Glutamatergic neuron (in vitro differentiated cells): ENCODE measurements around the gene INSC. TPM values are rescaled to one million over a fixed set of nuclear protein-coding genes. Genes with fewer than 3 reads are reported as not detected.

Experiments used
- DNase-seq: peaks from one replicate; pipeline ENCODE4 v3.0.0; 2022
- H3K27ac Mint-ChIP-seq: one replicate; pipeline ENCODE4 v1.8.0; 2020; ENCODE audit warnings: mild to moderate bottlenecking, mixed read lengths, inconsistent platforms; ENCODE audit not compliant: unreplicated experiment
- H3K27me3 Mint-ChIP-seq: one replicate; pipeline ENCODE4 v1.8.0; 2020; ENCODE audit warnings: mild to moderate bottlenecking, moderate library complexity, mixed read lengths, inconsistent platforms; ENCODE audit not compliant: unreplicated experiment
- H3K36me3 Mint-ChIP-seq: one replicate; pipeline ENCODE4 v1.8.0; 2020; ENCODE audit warnings: mild to moderate bottlenecking, mixed read lengths, inconsistent platforms; ENCODE audit not compliant: unreplicated experiment
- H3K4me1 Mint-ChIP-seq: one replicate; pipeline ENCODE4 v1.8.0; 2020; ENCODE audit warnings: mild to moderate bottlenecking, low read depth, mixed read lengths, inconsistent platforms; ENCODE audit not compliant: unreplicated experiment
- H3K4me3 Mint-ChIP-seq: one replicate; pipeline ENCODE4 v1.8.0; 2020; ENCODE audit warnings: mild to moderate bottlenecking, mixed read lengths, inconsistent platforms; ENCODE audit not compliant: unreplicated experiment
- H3K9me3 Mint-ChIP-seq: one replicate; pipeline ENCODE4 v1.8.0; 2020; ENCODE audit warnings: mild to moderate bottlenecking, moderate library complexity, mixed read lengths, inconsistent platforms; ENCODE audit not compliant: unreplicated experiment
- CTCF ChIP-seq: fragments of 200-600 bp; sonication (generic); IDR thresholded peaks from one replicate; pipeline ENCODE4 v1.5.0; 2021; ENCODE audit not compliant: partially characterized antibody, unreplicated experiment
- total RNA-seq: library from RNA; stranded (reverse); fragmentation: NEBNext Ultra II Directional; extraction: Animal tissue kit (Norgen Biotek cat#: 25700); gene quantifications from one replicate; pipeline ENCODE4 v1.2.1, GENCODE V29; 2021; ENCODE audit not compliant: unreplicated experiment

INSC gene
- total RNA-seq, 1 donor from 2014 or later: not detected

- H3K27ac Mint-ChIP-seq: no peak overlapping the region
- TF ChIP-seq CTCF: no peak
- H3K9me3 Mint-ChIP-seq: no peaks in the 10 kb centered on the region
- no peaks in the 10 kb centered on the region for H3K27me3 Mint-ChIP-seq
- no peak overlapping the region for H3K4me3 Mint-ChIP-seq
- H3K4me1 Mint-ChIP-seq: no peaks in the 10 kb centered on the region
- H3K36me3 Mint-ChIP-seq: no peaks in the 10 kb centered on the region
- DNase-seq: no peak
Observed at GRCh38 chr11:15170698-15171097, 56.0 kb downstream of the INSC start.

- Mint-ChIP-seq H3K4me3 (no peak overlapping the region), H3K27me3 (no peaks in the 10 kb centered on the region), H3K9me3 (no peaks in the 10 kb centered on the region), H3K4me1 (no peaks in the 10 kb centered on the region), H3K27ac (no peak overlapping the region), H3K36me3 (no peaks in the 10 kb centered on the region)
- TF ChIP-seq CTCF: no peak
- no peak for DNase-seq
Observed at GRCh38 chr11:15171956-15172355, 57.2 kb downstream of the INSC start.

GRCh38 chr11:15175831-15176230, 61.1 kb downstream of the INSC start:
- Mint-ChIP-seq H3K4me1 (no peaks in the 10 kb centered on the region), H3K36me3 (no peaks in the 10 kb centered on the region), H3K27me3 (no peaks in the 10 kb centered on the region), H3K27ac (no peak overlapping the region), H3K4me3 (no peak overlapping the region), H3K9me3 (no peaks in the 10 kb centered on the region)
- TF ChIP-seq CTCF: no peak
- no peak for DNase-seq

- no peak overlapping the region for H3K27ac Mint-ChIP-seq
- no peaks in the 10 kb centered on the region for H3K9me3 Mint-ChIP-seq
- no peaks in the 10 kb centered on the region for H3K4me1 Mint-ChIP-seq
- H3K27me3 Mint-ChIP-seq: no peaks in the 10 kb centered on the region
- no peak for TF ChIP-seq CTCF
- no peak overlapping the region for H3K4me3 Mint-ChIP-seq
- H3K36me3 Mint-ChIP-seq: no peaks in the 10 kb centered on the region
- DNase-seq: no peak
Observed at GRCh38 chr11:15176646-15177163, 62.0 kb downstream of the INSC start.

- no peaks in the 10 kb centered on the region for H3K36me3 Mint-ChIP-seq
- no peak overlapping the region for H3K27ac Mint-ChIP-seq
- no peak overlapping the region for H3K4me3 Mint-ChIP-seq
- H3K9me3 Mint-ChIP-seq: no peaks in the 10 kb centered on the region
- H3K4me1 Mint-ChIP-seq: no peaks in the 10 kb centered on the region
- TF ChIP-seq CTCF: no peak
- no peaks in the 10 kb centered on the region for H3K27me3 Mint-ChIP-seq
- no peak for DNase-seq
Observed at GRCh38 chr11:15177491-15177890, 62.8 kb downstream of the INSC start.
